Caki2 (cell line): ENCODE measurements around the gene SPEG. TPM values are rescaled to one million over a fixed set of nuclear protein-coding genes. Genes with fewer than 3 reads are reported as not detected.

Experiments
- DNase-seq: peaks from one replicate; pipeline ENCODE4 v3.0.0-alpha.2; 2015; ENCODE audit warnings: low read depth
- in situ Hi-C: cut with HindIII; loops from 2 replicates; pipeline ENCODE4 v1.10.0; 2016; ENCODE audit warnings: low sequenced_read_pairs, low pct_unique_long_range_greater_than_20kb, mixed read lengths
- total RNA-seq: library from RNA; depleted of rRNA; stranded (reverse); fragments of >200 nt; shearing (Covaris generic); gene quantifications from 2 replicates; pipeline ENCODE4 v1.2.3, GENCODE V29; 2014; ENCODE audit warnings: low replicate concordance

SPEG gene
- total RNA-seq, 1 experiment from 2014 or later, result 8.4 TPM

DNA sequence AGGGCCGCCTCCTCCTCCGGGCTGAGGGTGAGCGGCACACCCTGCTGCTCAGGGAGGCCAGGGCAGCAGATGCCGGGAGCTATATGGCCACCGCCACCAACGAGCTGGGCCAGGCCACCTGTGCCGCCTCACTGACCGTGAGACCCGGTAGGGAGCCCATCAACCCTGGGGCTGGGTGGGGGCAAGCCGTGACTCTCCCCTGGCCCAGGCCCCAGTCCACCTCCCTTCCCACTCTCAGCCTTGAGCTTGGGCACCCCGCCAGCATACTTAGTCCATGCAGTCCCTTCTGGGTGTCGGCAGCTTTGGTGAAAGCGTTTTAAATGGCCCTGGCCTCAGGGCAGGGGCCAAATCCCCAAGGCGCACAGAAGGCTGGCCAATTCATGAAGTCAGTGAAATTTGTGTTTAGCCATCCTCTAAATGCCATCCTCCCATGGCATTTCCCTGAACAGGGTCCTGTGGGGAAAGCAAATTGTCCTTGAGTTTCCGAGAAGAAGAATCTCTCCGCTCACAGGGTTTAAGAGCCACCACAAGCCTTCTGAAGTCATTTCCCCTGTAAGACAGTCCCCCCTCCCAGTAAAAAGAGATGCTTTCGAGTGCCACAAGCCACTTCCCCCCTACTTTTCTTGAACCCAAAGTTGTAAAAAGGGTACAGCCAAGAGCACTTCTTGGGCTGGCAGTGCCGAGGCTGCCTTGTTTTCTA lies 17.2 kb downstream of the SPEG start:
- in situ Hi-C loops, result no loop called here
- DNase-seq, result no peak

DNA sequence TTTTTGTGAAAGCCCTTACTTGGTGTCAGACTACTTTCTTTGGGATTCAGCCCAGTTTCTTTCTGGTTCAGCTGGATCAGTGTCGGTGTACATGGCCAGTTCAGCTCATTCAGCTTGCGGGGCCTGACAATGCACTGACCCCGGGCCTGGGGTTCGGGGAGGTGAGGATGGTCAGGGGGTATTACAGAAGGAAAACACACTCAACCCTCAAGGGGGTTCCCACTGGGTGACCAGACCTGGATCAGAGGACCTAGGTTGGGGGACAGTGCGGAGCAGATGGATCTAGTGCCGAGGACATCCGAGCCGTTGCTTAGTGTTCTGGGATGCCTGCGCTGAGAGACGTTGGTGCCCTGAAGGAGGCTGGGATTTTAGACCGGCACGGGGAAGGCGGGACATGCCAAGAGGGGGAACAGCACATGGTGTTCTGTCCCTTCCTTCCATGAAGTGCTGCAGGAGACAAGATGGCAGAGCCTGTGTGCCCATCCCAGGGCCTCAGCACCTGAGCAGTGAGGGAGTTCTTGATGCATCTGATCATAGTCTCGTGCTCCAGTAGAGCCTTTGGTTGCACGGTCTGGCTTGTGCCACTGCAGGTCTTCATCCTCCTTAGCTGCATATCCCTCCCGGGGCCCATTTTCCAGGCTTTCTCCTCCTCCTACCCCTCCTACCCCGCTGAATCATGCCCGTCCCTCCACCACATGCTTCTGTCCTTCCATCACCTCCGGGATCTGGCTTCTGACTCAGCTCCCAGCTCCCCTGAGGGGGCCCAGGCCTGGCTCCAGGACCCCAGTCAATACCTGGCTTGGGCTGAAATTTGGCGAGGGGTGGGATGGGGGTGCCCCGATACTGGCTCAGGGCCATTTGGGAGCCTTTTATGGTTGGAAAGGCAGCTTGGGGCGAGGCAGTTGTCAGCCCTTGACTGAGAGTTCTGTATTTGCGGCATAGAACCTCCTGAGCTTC lies 18.0 kb downstream of the SPEG start:
- peak; percentile 46 for DNase-seq
- in situ Hi-C loops, result no loop called here

DNA sequence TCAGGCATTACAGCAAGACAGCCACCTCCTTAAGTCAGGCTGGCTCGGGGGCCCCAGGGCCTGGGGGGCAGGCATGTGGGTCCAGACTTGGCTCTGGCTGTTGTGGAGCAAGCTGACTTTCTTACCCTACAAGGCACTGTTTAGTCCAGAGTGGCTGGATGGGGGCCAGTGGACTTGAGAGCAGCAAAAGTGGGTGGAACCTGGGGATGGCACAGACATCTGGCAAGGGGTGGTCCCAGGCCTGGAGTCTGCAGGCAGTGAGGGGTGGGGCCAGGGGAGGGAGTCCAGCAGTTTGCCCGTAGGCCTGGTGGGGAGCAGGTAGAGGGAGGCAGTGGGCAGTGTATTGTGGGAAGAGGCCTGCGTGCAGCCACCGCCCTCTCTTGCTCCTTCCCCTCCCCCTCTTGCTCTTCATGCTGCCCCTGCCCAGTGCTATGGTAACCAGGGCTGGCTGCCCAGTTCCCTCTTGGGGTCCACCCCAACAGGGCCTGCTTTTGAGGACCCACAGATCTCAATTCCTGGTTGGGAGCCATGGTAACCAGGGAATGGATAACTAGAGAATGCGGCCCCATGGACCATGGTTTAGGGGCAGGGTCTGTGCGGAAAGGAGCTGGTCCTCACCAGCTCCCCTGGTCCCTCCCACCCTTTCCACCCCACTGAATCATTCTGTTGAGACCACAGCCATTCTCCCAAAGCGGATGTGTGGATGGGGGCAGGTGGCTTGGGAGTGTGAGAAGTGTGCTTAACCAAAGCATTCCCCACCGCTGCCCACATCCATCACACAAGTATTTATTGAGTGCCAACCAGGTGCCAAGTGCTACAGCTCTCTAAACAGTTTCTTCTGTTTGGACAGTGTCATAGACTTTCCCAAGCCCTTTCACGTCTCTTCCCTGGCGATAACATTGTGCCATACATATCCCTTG lies 19.3 kb downstream of the SPEG start:
- no peak for DNase-seq
- in situ Hi-C loops, result no loop called here

DNA sequence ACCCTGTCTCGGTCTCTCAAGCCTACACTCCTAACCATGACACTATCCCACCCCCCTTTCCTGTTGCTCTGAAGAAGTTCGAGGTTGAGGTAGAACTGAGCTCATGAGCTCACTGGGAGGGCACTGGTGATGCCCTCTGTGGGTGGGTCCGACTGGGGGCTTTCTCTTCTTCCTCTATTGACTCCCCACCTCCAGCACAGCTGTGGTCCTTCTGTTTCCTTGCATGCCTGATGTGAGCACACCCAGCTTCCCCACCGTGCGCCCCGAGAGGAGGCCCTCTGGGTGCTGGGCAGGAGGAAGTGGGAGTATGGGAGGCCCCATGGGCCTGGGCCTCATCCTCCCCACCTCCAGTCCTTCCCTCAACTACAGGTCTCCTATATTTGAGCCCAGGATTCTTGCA lies 20.9 kb downstream of the SPEG start:
- in situ Hi-C loops, result no loop called here
- DNase-seq, result no peak

DNA sequence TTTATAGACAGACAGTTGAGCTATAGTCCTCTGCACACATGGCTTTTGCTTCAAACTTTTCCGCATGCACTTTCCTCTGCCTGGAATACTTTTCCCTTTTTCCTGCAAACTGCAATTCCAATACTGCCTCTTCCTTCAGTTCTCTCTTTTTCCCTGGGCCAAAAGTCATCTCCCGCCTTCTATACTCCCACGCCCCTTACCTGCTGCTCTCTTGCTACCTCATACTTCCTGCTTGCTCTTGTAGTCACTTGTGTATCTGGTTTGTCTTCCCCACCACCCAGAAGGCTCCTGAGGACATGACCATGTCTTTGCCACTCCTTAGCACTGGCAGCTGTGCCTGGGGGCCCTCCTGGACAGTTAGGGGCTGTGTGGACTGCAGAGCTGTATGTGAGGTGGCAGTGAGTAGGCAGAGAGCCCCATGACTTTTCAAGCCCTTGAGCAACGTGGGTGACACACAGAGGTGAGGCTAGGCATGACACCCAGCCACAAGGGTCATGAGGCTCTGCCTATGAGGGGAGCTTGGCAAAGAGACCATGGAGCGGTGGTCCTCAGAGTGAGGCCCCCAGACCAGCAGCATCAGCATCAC lies 23.2 kb downstream of the SPEG start:
- in situ Hi-C loops, result no loop called here
- peak; percentile 12 for DNase-seq

DNA sequence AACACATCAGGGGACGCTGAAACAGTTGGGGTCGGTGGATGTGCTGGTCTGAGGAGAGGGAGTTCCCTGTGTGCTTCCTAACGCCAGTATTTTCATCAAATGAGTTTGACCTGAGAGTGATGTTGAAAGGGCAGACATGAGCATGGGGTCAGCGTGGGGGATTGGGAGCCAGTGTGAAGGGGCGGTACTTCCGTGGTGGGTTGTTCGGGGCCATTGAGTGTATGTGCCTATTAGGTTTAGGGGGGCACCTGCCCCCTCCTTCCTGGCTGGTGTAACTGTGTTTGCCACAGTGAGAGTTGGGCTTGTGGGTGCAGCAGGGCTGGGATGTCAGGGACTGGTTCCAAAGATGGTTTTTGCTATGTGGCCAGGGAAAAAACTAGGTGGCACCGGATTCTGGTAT lies 24.4 kb downstream of the SPEG start:
- in situ Hi-C loops, result no loop called here

GRCh38 chr2:219459460-219460311 lies 25.0 kb downstream of the SPEG start:
- in situ Hi-C loops, result no loop called here
- no peak for DNase-seq

More for the DNA sequence above, 24.4 kb downstream of the SPEG start:
- no peak for DNase-seq

DNA sequence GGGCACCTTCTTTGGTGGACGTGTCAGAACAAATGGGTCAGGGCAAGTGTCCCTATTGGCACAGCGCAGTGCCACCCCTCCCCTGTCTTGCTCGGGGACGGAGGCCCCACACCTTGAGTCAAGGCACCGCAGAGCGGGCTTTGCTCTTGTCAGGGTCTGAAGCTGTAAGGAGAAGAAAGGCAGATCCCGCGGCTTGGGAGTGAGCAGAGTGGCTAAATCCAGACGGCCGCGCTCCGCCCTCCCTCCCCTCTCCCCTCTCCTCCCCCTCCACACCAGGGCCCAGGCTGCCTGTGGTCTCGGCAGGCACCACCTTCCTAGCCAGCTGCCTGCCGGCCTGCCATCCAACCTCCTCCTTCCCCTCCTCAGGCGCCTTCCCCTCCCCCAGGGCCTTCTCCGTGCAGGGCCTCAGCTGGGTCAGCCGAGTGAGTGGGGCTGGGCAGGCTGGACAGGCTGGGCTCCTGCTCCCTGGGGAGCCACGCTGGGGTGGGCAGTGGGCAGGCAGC lies 25.8 kb downstream of the SPEG start:
- in situ Hi-C loops, result no loop called here
- no peak for DNase-seq

DNA sequence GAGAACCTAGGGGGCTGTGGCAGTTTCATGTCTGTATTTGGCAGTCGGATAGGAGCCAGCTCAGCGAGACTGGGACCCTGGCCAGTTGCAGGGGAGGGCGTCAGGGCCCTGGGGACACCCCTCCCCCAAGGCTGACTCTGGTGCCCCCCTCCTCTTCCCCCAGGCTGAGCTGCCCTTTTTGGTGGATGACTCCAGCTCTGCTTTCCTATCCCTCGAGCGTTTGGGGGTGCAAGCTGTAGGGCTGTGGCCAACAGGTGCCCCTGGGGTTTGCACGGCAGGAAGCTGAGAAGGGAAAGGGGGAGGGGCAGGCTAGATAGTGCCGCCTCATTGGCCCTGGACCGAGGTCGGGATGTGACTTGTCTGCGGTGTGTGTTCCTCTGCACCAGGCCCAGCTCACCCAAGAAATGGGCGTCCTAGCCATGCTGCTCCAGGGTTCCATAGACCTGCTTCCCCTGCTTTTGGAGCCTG lies 26.4 kb downstream of the SPEG start:
- in situ Hi-C loops, result no loop called here
- DNase-seq, result no peak

GRCh38 chr2:219461669-219462068 lies 27.0 kb downstream of the SPEG start:
- no peak for DNase-seq
- in situ Hi-C loops, result no loop called here

DNA sequence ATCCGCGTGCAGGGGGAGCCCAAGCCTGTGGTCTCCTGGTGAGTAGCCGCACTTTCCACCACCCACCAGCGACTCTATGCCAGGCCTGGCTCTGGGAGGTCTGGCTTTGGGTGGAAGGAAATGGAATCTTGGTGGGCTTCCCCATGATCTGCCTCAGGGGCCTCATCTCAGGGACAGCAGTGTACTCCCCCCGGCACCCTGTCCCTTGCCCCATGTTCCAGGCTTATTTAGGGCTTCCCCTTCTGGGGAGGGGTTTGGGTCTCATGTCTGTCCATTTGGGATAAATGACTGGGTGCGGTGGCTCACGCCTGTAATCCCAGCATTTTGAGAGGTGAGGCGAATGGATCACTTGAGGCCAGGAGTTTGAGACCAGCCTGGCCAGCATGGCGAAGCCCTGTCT lies 27.7 kb downstream of the SPEG start:
- in situ Hi-C loops, result no loop called here
- DNase-seq, result no peak

GRCh38 chr2:219464286-219465032 lies 29.8 kb downstream of the SPEG start:
- in situ Hi-C loops, result no loop called here
- no peak for DNase-seq

GRCh38 chr2:219465659-219466561 lies 31.3 kb downstream of the SPEG start:
- in situ Hi-C loops, result no loop called here
- DNase-seq, result no peak

- no peak for DNase-seq
- in situ Hi-C loops, result no loop called here
Observed at GRCh38 chr2:219466816-219467735, 32.4 kb downstream of the SPEG start.

DNA sequence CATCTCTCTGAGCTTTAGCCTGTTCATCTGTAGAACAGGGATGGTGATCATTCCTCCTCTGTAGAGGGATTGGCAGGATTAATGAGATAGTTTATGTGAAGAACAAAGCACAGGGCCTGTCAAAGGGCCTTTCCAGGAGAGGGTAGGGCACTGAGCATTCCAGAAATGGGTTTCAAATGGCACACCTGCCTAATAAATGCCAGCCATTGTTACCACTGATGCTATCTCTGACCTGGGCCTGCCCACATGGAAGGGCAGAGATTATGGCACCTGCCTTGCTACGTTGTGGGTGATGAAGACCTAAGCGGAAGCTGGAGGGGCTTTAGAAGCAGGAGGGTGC lies 33.1 kb downstream of the SPEG start:
- in situ Hi-C loops, result no loop called here
- no peak for DNase-seq
